HepG2 (cell line): ENCODE measurements around the gene PKP3. TPM values are rescaled to one million over a fixed set of nuclear protein-coding genes. Genes with fewer than 3 reads are reported as not detected.
A peak's percentile ranks its signal among the peaks of the same experiment; 100 is the strongest.

Experiments used
- ATAC-seq: fragments of 200-7000 bp; cut with Tn5 transposase; 3 replicates; pipeline ENCODE4 v1.9.1; 2020; ENCODE audit warnings: mild to moderate bottlenecking, moderate library complexity
- BruUV-seq: library from RNA; stranded (reverse); fragments of 400-500 nt; replicated peaks from 2 replicates; lab custom pipeline; 2021; lab: Mats Ljungman, UMichigan
- CTCF ChIA-PET: fragments of 300-600 bp; formaldehyde crosslinking; extraction: SDS; loops from one replicate; lab custom pipeline; 2021; ENCODE audit warnings: low total read pairs, inconsistent platforms, low intra/inter-chr PET ratio; lab: Yijun Ruan, JAX
- POLR2A ChIA-PET: fragments of 350-600 bp; sonication (Branson Sonifier 250); formaldehyde crosslinking; loops from one replicate; lab custom pipeline; 2020; ENCODE audit warnings: antibody characterized with exemption, inconsistent platforms; lab: Yijun Ruan, JAX
- DNase-seq: peaks from one replicate; pipeline ENCODE4 v3.0.0-alpha.2; 2015; ENCODE audit warnings: low spot score
- FAIRE-seq: peaks from 3 replicates; lab custom pipeline; 2011; peaks lifted over from hg19 to GRCh38; lab: Jason Lieb, UNC
- H2AFZ ChIP-seq: one replicate; pipeline ENCODE4 v1.6.1; 2011; ENCODE audit warnings: low read length, inconsistent platforms
- H3K27ac ChIP-seq: fragments of 300-600 bp; 3 replicates; pipeline ENCODE4 v1.8.0; 2011; ENCODE audit warnings: mixed run types, mild to moderate bottlenecking, mixed read lengths, low read length, inconsistent platforms; ENCODE audit not compliant: insufficient read depth; ENCODE audit errors: extremely low read length
- H3K27me3 ChIP-seq, 2 experiments: fragments of 200-600 bp in 1 of 2; 2 replicates in 1 of 2; 3 replicates in 1 of 2; pipeline versions ENCODE4 v1.6.0 to v1.8.0; 2011; ENCODE audit warnings: low read length in 2 of 2, mild to moderate bottlenecking in 2 of 2, moderate library complexity in 2 of 2, inconsistent platforms in 1 of 2; ENCODE audit not compliant: insufficient read depth in 2 of 2, control insufficient read depth in 1 of 2
- H3K36me3 ChIP-seq, 2 experiments: fragments of 200-600 bp in 1 of 2; replicated peaks in 1 of 2; 2 replicates in 1 of 2; 3 replicates in 1 of 2; pipeline versions ENCODE4 v1.5.1 to v1.8.0; 2011; ENCODE audit warnings: low read length in 2 of 2, inconsistent platforms in 1 of 2; ENCODE audit not compliant: insufficient read depth in 2 of 2, control insufficient read depth in 1 of 2
- H3K4me1 ChIP-seq: 2 replicates; pipeline ENCODE4 v1.5.1; 2012; ENCODE audit warnings: low read length, inconsistent platforms; ENCODE audit not compliant: insufficient read depth
- H3K4me2 ChIP-seq: 2 replicates; pipeline ENCODE4 v1.6.0; 2011; ENCODE audit warnings: low read depth, low read length, inconsistent platforms
- H3K4me3 ChIP-seq, 3 experiments: fragments of 200-600 bp in 1 of 3; sonication (generic), shearing (Covaris generic) in 1 of 3; replicated peaks in 1 of 3; 2 replicates each; pipeline ENCODE4 v1.5.1; 2011 to 2016; ENCODE audit warnings: low read length in 3 of 3, inconsistent platforms in 2 of 3, low read depth in 2 of 3, mild to moderate bottlenecking in 2 of 3, control low read depth in 1 of 3, mixed read lengths in 1 of 3; ENCODE audit not compliant: insufficient read depth in 1 of 3
- H3K79me2 ChIP-seq: one replicate; pipeline ENCODE4 v1.6.1; 2011; ENCODE audit warnings: low read length, inconsistent platforms; ENCODE audit not compliant: insufficient read depth
- H3K9ac ChIP-seq: 2 replicates; pipeline ENCODE4 v1.6.0; 2011; ENCODE audit warnings: mild to moderate bottlenecking, low read depth, low read length, inconsistent platforms; ENCODE audit not compliant: insufficient read depth
- H3K9me3 ChIP-seq: 2 replicates; pipeline ENCODE4 v1.5.1; 2012; ENCODE audit warnings: mild to moderate bottlenecking, low read length
- H4K20me1 ChIP-seq: 2 replicates; pipeline ENCODE4 v1.6.0; 2011; ENCODE audit warnings: inconsistent platforms, mild to moderate bottlenecking, low read length, moderate library complexity; ENCODE audit not compliant: insufficient read depth
- ATF4 ChIP-seq, 2 experiments: fragments of 450-650 bp in 1 of 2; sonication (generic) in 1 of 2; formaldehyde crosslinking; IDR thresholded peaks; 2 replicates each; pipeline versions ENCODE4 v1.5.0 to v1.8.0; 2020 to 2022; ENCODE audit warnings: mild to moderate bottlenecking in 1 of 2, missing genetic modification reagents in 1 of 2
- HNRNPLL ChIP-seq: fragments of 200-400 bp; formaldehyde crosslinking; IDR thresholded peaks from 2 replicates; pipeline ENCODE4 v1.6.1; 2017; ENCODE audit warnings: mild to moderate bottlenecking, low read depth, low read length; ENCODE audit not compliant: poor library complexity, severe bottlenecking
- PLRG1 ChIP-seq: fragments of 450-650 bp; conservative IDR thresholded peaks from 2 replicates; pipeline ENCODE4 v1.6.1; 2016
- PRDM4 ChIP-seq: sonication (generic); formaldehyde crosslinking; IDR thresholded peaks from 2 replicates; pipeline ENCODE4 v1.9.0; 2021; ENCODE audit warnings: missing genetic modification reagents, borderline replicate concordance
- SMYD3 ChIP-seq: sonication (generic); formaldehyde crosslinking; IDR thresholded peaks from 2 replicates; pipeline ENCODE4 v1.8.1; 2023; ENCODE audit warnings: mild to moderate bottlenecking, missing genetic modification reagents
- THAP8 ChIP-seq: sonication (generic); formaldehyde crosslinking; IDR thresholded peaks from 2 replicates; pipeline ENCODE4 v1.5.1; 2020; ENCODE audit warnings: missing genetic modification reagents, mild to moderate bottlenecking, borderline replicate concordance
- YEATS2 ChIP-seq: sonication (generic); formaldehyde crosslinking; IDR thresholded peaks from 2 replicates; pipeline ENCODE4 v1.4.0; 2020; ENCODE audit warnings: missing genetic modification reagents, borderline replicate concordance
- ZNF749 ChIP-seq: sonication (generic); formaldehyde crosslinking; IDR thresholded peaks from 2 replicates; pipeline ENCODE4 v1.8.0; 2022; ENCODE audit warnings: mild to moderate bottlenecking, missing genetic modification reagents, moderate library complexity, borderline replicate concordance
- WGBS: methylation state at CpG from one replicate; pipeline ENCODE4 v1.1.6; 2017; ENCODE audit warnings: low lambda C conversion rate; 5-methylcytosine and 5-hydroxymethylcytosine counted together
- in situ Hi-C: cut with HindIII; loops from 2 replicates; pipeline ENCODE4 v1.10.0; 2017; ENCODE audit warnings: low pct_unique_long_range_greater_than_20kb; ENCODE audit not compliant: extremely low pct_ligation_motif_present
- intact Hi-C: fragments of 100-400 bp; cut with micrococcal nuclease; formaldehyde crosslinking; loops from one replicate; pipeline ENCODE4 v1.10.0; 2022; ENCODE audit not compliant: unreplicated experiment
- polyA plus RNA-seq, 8 experiments: library from polyadenylated mRNA; depleted of rRNA in 3 of 8; stranded (reverse) in 7 of 8; unstranded in 1 of 8; fragments of >200 nt; fragmentation: Illumina TruSeq in 4 of 8; extraction: Trizol in 4 of 8; gene quantifications; 2 replicates each; pipeline versions ENCODE4 v1.2.1 to v1.2.3, GENCODE V29; 2011 to 2016; ENCODE audit warnings: low read depth in 4 of 8, missing spikeins in 1 of 8, mixed read lengths in 1 of 8; ENCODE audit not compliant: insufficient read depth in 1 of 8
- total RNA-seq, 5 experiments: library from RNA; depleted of rRNA; stranded (reverse); fragments of >200 nt; fragmentation: Illumina TruSeq; extraction: Trizol; gene quantifications; 2 replicates each; pipeline ENCODE4 v1.2.3, GENCODE V29; 2016; ENCODE audit warnings: low read depth in 1 of 5
- TF ChIP-seq, protein P1 (sequence below): sonication (generic); formaldehyde crosslinking; conservative IDR thresholded peaks from 2 replicates; pipeline ENCODE4 v1.4.0; 2020; ENCODE audit warnings: mild to moderate bottlenecking, missing genetic modification reagents, moderate library complexity
- TF ChIP-seq, protein P2 (sequence below): sonication (generic); formaldehyde crosslinking; IDR thresholded peaks from 2 replicates; pipeline ENCODE4 v1.4.0; 2020; ENCODE audit warnings: mild to moderate bottlenecking, missing genetic modification reagents

PKP3 gene
- total and polyA plus RNA-seq, 2 of the 13 experiments (the other 11 are each of a cell fraction or from before 2014, with no cell fraction given): 18.0 to 28.7 TPM

- TF ChIP-seq, protein P1, sequence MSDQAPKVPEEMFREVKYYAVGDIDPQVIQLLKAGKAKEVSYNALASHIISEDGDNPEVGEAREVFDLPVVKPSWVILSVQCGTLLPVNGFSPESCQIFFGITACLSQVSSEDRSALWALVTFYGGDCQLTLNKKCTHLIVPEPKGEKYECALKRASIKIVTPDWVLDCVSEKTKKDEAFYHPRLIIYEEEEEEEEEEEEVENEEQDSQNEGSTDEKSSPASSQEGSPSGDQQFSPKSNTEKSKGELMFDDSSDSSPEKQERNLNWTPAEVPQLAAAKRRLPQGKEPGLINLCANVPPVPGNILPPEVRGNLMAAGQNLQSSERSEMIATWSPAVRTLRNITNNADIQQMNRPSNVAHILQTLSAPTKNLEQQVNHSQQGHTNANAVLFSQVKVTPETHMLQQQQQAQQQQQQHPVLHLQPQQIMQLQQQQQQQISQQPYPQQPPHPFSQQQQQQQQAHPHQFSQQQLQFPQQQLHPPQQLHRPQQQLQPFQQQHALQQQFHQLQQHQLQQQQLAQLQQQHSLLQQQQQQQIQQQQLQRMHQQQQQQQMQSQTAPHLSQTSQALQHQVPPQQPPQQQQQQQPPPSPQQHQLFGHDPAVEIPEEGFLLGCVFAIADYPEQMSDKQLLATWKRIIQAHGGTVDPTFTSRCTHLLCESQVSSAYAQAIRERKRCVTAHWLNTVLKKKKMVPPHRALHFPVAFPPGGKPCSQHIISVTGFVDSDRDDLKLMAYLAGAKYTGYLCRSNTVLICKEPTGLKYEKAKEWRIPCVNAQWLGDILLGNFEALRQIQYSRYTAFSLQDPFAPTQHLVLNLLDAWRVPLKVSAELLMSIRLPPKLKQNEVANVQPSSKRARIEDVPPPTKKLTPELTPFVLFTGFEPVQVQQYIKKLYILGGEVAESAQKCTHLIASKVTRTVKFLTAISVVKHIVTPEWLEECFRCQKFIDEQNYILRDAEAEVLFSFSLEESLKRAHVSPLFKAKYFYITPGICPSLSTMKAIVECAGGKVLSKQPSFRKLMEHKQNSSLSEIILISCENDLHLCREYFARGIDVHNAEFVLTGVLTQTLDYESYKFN: no peak
- TF ChIP-seq PLRG1 (no peak), SMYD3 (no peak), YEATS2 (CRISPR knock-in tag) (no peak), THAP8 (CRISPR knock-in tag) (no peak)
- TF ChIP-seq, all 625 proteins: peak for 37
These were observed 22.2 kb downstream of the PKP3 start (continued) for GRCh38 chr11:416051-416756.

DNA sequence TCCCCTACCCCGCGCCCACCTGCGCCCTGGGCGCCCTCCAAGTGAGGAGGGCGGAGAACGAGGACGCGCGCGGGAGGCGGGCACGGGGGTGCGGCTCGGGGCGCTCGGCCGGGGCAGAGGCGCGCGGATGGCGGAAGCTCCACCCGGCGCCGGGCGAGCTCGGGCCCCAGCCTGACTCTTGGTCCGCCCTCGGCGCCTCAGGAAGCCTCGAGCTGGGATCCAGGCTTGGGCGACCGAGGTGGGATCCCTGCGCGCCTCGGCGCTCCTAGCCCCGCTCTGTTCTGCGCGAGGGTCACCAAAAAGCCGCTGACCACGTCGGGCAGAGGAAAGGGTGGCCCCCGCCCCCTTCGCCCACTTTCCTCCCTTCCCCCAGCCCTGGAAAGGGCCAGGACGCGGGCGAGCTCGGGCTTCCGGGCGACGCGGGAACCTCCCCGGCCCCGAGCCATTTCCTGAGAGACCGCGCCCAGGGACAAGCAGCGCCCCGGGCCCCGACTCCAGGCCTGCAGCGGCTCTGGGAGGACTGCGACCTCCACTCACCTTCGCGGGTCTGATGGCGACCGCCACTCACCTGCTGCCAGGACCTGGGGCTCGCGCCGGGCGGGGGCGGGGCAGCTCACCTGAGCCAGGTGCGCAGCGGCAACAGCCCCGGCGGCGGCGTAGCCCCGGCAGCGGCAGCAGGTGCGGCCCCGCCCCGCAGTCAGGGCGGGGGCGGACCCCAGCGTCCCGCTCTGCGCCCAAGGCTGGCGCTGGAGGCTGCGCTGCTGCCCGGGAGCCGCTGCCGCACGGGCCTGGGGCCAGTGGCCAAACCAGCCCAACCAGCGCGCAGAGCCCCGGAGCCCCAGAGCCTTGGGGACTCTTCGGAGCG lies 23.0 kb downstream of the PKP3 start:
- peaks cover 39% of the 10 kb centered on the region for H3K4me1 ChIP-seq
- 0 out of 2 replicates have a peak overlapping the region, but pooled peaks have one; percentile 25 for H3K9ac ChIP-seq
- intact Hi-C loops: no loop called here
- H3K79me2 ChIP-seq: no peaks in the 10 kb centered on the region
- in situ Hi-C loops: no loop called here
- no peak overlapping the region for H2AFZ ChIP-seq
- H3K4me2 ChIP-seq: peak overlapping the region; percentile 67
- H3K27me3 ChIP-seq: peaks cover 2 to 10% of the 10 kb centered on the region in 2 experiments; a peak in 1 of 5 replicates
- ChIA-PET CTCF (no interaction called here), POLR2A (interaction anchor here (1.6 to 2.8 kb wide), 3 partner anchors 25 to 89 kb away, joined by 6 to 14 read pairs (median 7); partner anchors contain the start of genes ANO9 and RNH1)
- peak; percentile 28 for ATAC-seq
- no peaks in the 10 kb centered on the region for H3K36me3 ChIP-seq
- no peak overlapping the region for H3K27ac ChIP-seq
- no peak for DNase-seq
- BruUV-seq: no TSS peak
- 32% methylated on average over 12 of the region's 97 CpGs for WGBS
- peak overlapping the region; percentile 25 to 67 (median 57); a peak in 5 of 6 replicates for H3K4me3 ChIP-seq
- no peaks in the 10 kb centered on the region for H4K20me1 ChIP-seq
- no peak for FAIRE-seq
- no peaks in the 10 kb centered on the region for H3K9me3 ChIP-seq
- TF ChIP-seq PRDM4 (CRISPR knock-in tag) (no peak), ATF4 (CRISPR knock-in tag; IDR thresholded peaks at IDR 0.05) (no peak), ZNF749 (no peak), HNRNPLL (peak; percentile 13)
- TF ChIP-seq, protein P2, sequence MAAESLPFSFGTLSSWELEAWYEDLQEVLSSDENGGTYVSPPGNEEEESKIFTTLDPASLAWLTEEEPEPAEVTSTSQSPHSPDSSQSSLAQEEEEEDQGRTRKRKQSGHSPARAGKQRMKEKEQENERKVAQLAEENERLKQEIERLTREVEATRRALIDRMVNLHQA (CRISPR knock-in tag): no peak
